EH (cell line): Measurements from ENCODE around the gene MEPCE.

Source experiments
- DNase-seq: peaks from one replicate; pipeline ENCODE4 v3.0.0-alpha.2; 2015; ENCODE audit warnings: low read depth

The MEPCE gene

GRCh38 chr7:100407285-100408180 is 22.1 kb upstream of the MEPCE start:
- peak; percentile 79 for DNase-seq

GRCh38 chr7:100411101-100411500 is 18.5 kb upstream of the MEPCE start:
- DNase-seq: no peak

GRCh38 chr7:100413346-100413745 is 16.3 kb upstream of the MEPCE start:
- DNase-seq: no peak

- DNase-seq: no peak
Measured at GRCh38 chr7:100413889-100414288, 15.7 kb upstream of the MEPCE start.

- DNase-seq: no peak
Measured at GRCh38 chr7:100415448-100415847, 14.2 kb upstream of the MEPCE start.

- peak; percentile 27 for DNase-seq
Measured at GRCh38 chr7:100418930-100419659, 10.5 kb upstream of the MEPCE start.

GRCh38 chr7:100419660-100420226 is 9.9 kb upstream of the MEPCE start:
- DNase-seq: no peak

- no peak for DNase-seq
Measured at GRCh38 chr7:100423315-100423714, 6.3 kb upstream of the MEPCE start.

- DNase-seq: no peak
Measured at GRCh38 chr7:100425347-100425746, 4.3 kb upstream of the MEPCE start.

GRCh38 chr7:100426516-100426915 is 3.1 kb upstream of the MEPCE start:
- DNase-seq: no peak

- DNase-seq: no peak
Measured at GRCh38 chr7:100427762-100428198, 1.9 kb upstream of the MEPCE start.

- DNase-seq: peak; percentile 97
Measured at GRCh38 chr7:100428199-100428966, 1.2 kb upstream of the MEPCE start, which contains the start of gene ZCWPW1. Gene ZCWPW1, minus strand, starts transcription at chr7:100428703. Its CDS starts 8,054 bp downstream, at chr7:100420649.

- DNase-seq: peak; percentile 100
Measured at GRCh38 chr7:100428967-100429636, 529 bp upstream of the MEPCE start.

- peak; percentile 46 for DNase-seq
Measured at GRCh38 chr7:100430493-100431285, 1.1 kb downstream of the MEPCE start.

- no peak for DNase-seq
Measured at GRCh38 chr7:100431286-100431735, 1.7 kb downstream of the MEPCE start.

- no peak for DNase-seq
Measured at GRCh38 chr7:100432053-100432452, 2.4 kb downstream of the MEPCE start.

GRCh38 chr7:100432621-100433275 is 3.1 kb downstream of the MEPCE start:
- DNase-seq: no peak

GRCh38 chr7:100433276-100433591 is 3.6 kb downstream of the MEPCE start:
- no peak for DNase-seq

- DNase-seq: no peak
Measured at GRCh38 chr7:100433592-100434296, 4.1 kb downstream of the MEPCE start.
